ENCODE results near the gene CELF2. TPM values are rescaled to one million over a fixed set of nuclear protein-coding genes. Genes with fewer than 3 reads are reported as not detected.

The CELF2 gene
- total RNA-seq = 131 and 134 TPM in 2 replicates

DNA sequence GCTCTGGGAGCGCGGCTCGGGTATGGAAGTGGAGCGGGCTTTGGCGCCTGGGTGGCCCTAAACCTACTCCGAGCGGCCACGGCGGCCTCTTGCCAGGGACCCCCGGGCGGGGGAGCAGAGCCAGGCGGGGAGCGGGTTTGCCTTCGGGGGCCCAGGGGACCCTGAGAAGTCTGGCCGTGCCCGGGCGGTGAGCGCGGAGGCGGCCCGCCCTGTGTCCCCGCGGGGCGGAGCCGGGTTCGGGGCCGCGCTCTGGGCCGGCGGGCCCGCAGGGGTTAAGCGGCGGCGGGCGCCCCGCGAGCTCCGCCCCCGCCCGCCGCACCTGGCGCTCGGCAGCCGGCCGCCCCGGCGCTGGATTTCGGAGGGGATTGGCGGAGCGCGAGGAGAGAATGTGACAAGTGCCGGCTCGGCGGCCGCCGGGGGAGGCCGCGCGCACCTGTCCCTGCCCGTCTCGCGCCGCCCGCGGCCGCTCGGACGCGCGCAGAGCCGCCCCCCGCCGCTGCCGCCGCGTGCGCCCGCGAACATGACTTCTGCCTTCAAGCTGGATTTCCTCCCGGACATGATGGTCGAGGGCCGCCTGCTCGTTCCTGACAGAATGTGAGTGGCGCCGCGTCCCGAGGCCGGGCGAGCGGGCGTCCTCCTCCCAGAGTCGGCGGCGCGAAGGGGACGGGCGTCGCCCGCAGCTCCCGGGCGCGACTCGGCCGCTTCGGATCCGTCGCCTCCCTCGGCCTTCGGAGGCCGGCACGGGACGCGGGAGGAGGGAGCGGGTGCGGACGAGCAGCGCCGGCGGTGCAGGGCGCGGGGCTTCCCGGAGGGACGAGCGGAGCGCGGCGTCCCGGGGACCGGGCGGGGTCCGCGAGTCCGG lies at the start of gene CELF2:
CELF2 (plus strand) TSS at position 303 of the 862 bp plus-strand sequence; CDS start at position 521, 218 bp downstream.
- H3K27ac Mint-ChIP-seq = no peak within 1 kb of the TSS
- intact Hi-C loops (cut with micrococcal nuclease) = loop anchor here (5.0 kb wide), 2 partner anchors 150 to 254 kb away; no protein-coding TSS in a partner anchor
- peak; percentile 31 for DNase-seq (ENCODE audit: low spot score)
- H3K4me3 Mint-ChIP-seq (ENCODE audit: low read depth) = peak within 1 kb of the TSS; percentile 57
- peaks cover 7% of the 10 kb centered on the region for H3K4me1 Mint-ChIP-seq (ENCODE audit: low read depth)
- no peaks in the 10 kb centered on the region for H3K9me3 Mint-ChIP-seq
- no peaks in the 10 kb centered on the region for H3K36me3 Mint-ChIP-seq (ENCODE audit: low read depth)
- H3K27me3 Mint-ChIP-seq (ENCODE audit: low read depth) = peaks cover 82% of the 10 kb centered on the region

DNA sequence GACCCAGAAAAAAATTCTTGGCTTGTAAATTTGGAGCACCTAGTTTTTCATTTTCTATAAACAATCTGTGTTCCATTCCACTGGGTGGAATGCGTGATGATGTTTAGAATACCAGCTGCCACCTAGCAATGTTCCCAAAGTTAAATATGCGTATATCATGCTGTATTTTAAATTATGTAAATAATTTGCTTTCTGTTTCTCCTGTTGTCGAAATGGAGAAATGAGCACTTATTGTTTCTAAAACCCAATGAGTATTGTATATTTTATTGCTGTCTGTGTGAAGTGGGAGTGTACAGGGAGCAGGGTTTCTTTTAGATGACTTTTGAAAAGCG lies 49.4 kb upstream of the CELF2 start:
- H3K9me3 Mint-ChIP-seq = no peaks in the 10 kb centered on the region
- H3K27me3 Mint-ChIP-seq (ENCODE audit: low read depth) = peaks cover 16% of the 10 kb centered on the region
- no peak overlapping the region for H3K27ac Mint-ChIP-seq
- intact Hi-C loops (cut with micrococcal nuclease) = no loop called here
- no peaks in the 10 kb centered on the region for H3K36me3 Mint-ChIP-seq (ENCODE audit: low read depth)
- DNase-seq (ENCODE audit: low spot score) = no peak
- no peaks in the 10 kb centered on the region for H3K4me1 Mint-ChIP-seq (ENCODE audit: low read depth)
- no peak overlapping the region for H3K4me3 Mint-ChIP-seq (ENCODE audit: low read depth)

DNA sequence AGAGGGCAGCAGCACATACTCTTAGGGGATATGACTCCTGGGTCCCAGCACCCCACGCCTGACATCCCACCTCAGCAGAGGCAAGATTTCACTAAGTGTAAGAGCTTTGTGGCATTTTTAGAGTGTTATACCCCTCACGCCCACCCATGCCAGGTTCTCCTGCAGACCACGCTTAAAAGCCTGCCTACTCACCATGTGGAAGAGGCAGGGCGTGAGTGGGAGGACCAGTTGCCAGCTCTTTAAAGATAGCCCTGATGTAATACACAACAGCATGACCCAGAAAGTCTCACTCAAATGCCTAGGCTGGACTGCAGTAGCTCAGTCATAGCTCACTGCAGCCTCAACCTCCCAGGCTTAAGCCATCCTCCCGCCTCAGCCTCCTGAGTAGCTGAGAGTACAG lies 44.4 kb upstream of the CELF2 start:
- Mint-ChIP-seq H3K27me3 (ENCODE audit: low read depth) (peaks cover 31% of the 10 kb centered on the region), H3K36me3 (ENCODE audit: low read depth) (no peaks in the 10 kb centered on the region), H3K27ac (no peak overlapping the region), H3K4me3 (ENCODE audit: low read depth) (no peak overlapping the region), H3K4me1 (ENCODE audit: low read depth) (no peaks in the 10 kb centered on the region), H3K9me3 (no peaks in the 10 kb centered on the region)
- intact Hi-C loops (cut with micrococcal nuclease) = no loop called here
- no peak for DNase-seq (ENCODE audit: low spot score)

DNA sequence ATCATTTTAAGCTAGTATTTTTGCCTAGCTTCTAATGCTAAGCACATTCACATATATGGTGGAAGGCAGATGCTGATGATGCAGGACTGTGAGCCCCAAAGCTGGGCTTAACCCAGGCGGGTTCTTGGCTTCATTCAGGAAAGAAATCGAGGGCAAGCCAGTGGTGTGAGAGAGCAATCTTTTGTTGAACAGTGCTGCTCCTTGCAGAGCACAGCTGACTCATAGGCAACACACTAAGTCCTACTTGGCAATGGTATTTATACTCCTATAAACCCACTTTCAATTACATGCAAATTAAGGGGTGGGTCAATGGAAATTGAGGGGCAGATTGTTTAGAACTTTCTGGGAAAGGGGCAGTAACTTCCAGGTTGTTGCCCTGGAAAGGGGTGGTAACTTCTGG lies 42.0 kb upstream of the CELF2 start:
- Mint-ChIP-seq H3K27me3 (ENCODE audit: low read depth) (peaks cover 33% of the 10 kb centered on the region), H3K9me3 (no peaks in the 10 kb centered on the region)

DNA sequence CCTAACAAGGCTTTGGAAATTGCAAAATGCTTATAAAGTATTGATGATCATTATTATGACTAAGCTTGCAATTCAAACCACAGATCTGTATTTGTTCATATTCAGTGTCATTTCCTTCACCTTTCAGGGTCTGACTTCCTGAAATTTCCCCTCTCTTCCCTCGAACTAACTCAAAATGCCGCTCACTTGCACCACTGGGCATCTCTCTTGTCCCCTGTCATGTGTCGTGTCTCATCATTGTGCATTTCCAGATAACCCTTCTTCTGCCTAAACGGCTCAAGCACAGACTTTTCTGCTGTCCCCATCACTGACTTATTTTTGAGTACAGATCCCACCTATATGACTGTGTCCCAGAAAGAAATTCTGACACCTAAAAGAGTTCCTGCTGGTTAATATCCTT lies 41.0 kb upstream of the CELF2 start:
- Mint-ChIP-seq H3K9me3 (no peaks in the 10 kb centered on the region), H3K27me3 (ENCODE audit: low read depth) (peaks cover 32% of the 10 kb centered on the region), H3K4me1 (ENCODE audit: low read depth) (no peaks in the 10 kb centered on the region), H3K4me3 (ENCODE audit: low read depth) (no peak overlapping the region), H3K36me3 (ENCODE audit: low read depth) (no peaks in the 10 kb centered on the region), H3K27ac (no peak overlapping the region)
- intact Hi-C loops (cut with micrococcal nuclease) = no loop called here
- no peak for DNase-seq (ENCODE audit: low spot score)

More for the DNA sequence above, 42.0 kb upstream of the CELF2 start:
- no peaks in the 10 kb centered on the region for H3K4me1 Mint-ChIP-seq (ENCODE audit: low read depth)
- no peak overlapping the region for H3K4me3 Mint-ChIP-seq (ENCODE audit: low read depth)
- H3K36me3 Mint-ChIP-seq (ENCODE audit: low read depth) = no peaks in the 10 kb centered on the region
- DNase-seq (ENCODE audit: low spot score) = no peak
- intact Hi-C loops (cut with micrococcal nuclease) = no loop called here
- H3K27ac Mint-ChIP-seq = no peak overlapping the region

DNA sequence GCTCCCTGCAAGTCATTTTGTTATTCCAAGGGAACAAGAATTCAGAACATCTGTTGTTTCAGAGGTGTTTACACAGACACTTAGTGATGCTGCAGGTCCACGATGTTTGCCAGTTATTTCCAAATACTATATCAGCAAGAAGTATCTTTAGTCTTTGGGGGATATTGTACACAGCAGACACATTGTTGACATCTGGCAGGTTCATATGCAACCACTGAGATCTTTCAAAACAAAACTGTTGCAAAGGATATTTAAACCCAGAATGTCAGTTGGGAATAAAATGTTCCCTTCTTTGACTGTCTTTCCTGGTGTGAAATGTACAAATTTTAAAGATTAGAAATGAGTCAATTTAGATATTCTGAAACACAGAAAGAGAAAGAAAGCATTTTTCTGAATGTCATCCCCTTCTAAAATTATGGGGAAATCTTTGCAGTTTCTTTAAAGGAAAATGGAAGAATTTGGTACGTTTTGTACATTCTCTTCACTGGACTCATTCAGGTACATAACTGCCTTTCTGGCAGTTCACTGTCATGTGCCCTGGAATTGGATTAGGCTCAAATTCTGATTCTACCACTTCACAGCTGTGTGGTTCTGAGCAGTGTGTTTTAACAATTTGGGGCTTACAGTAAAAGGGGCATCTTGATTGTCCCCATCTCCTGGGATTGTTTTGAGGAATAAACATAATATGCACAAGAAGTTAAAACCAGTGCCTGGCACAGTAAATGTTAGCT lies 40.3 kb upstream of the CELF2 start:
- Mint-ChIP-seq H3K9me3 (no peaks in the 10 kb centered on the region), H3K27me3 (ENCODE audit: low read depth) (peaks cover 34% of the 10 kb centered on the region), H3K27ac (no peak overlapping the region), H3K4me3 (ENCODE audit: low read depth) (no peak overlapping the region), H3K4me1 (ENCODE audit: low read depth) (no peaks in the 10 kb centered on the region), H3K36me3 (ENCODE audit: low read depth) (no peaks in the 10 kb centered on the region)
- intact Hi-C loops (cut with micrococcal nuclease) = no loop called here
- no peak for DNase-seq (ENCODE audit: low spot score)

DNA sequence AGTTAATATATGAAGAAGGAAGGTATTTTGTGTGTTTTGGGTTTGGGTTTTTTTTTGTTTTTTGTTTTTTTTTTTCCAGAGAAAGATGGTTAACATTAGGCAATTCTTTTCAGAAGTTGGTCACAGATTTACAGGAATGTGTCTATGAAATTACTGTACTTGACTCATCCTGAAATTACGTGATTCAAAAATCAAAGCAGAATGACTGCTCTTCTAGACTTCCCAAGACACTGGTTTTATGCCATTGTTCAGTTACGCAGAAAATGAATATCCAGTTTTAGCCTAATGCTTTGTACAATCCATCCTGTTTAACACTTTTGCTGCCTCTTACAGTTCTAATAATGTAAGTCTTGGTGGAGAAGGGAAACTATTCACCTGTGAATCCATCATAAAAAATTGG lies 39.7 kb upstream of the CELF2 start:
- no peaks in the 10 kb centered on the region for H3K36me3 Mint-ChIP-seq (ENCODE audit: low read depth)
- H3K27ac Mint-ChIP-seq = no peak overlapping the region
- no peak for DNase-seq (ENCODE audit: low spot score)
- peaks cover 33% of the 10 kb centered on the region for H3K27me3 Mint-ChIP-seq (ENCODE audit: low read depth)
- intact Hi-C loops (cut with micrococcal nuclease) = no loop called here
- no peaks in the 10 kb centered on the region for H3K9me3 Mint-ChIP-seq
- H3K4me1 Mint-ChIP-seq (ENCODE audit: low read depth) = no peaks in the 10 kb centered on the region
- H3K4me3 Mint-ChIP-seq (ENCODE audit: low read depth) = no peak overlapping the region

DNA sequence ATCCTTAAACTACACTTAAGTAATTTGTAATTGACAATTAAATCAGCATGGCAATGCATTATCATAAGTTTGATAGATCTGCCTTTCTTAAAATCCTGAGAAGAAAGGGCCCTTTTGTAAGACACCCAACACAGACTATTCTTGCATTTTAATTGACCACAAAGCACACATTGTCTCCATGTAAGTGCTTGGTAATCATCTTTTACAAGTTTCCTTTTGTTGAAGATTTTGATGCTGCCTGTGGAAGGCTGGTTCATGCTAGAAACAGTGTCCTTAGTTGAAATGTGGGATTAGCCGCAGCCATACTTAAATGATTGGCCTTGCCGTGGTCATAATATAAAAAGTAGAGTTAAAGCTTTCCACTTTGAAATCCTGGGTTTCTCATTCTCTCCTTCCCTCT lies 32.3 kb upstream of the CELF2 start:
- Mint-ChIP-seq H3K9me3 (no peaks in the 10 kb centered on the region), H3K27ac (no peak overlapping the region), H3K36me3 (ENCODE audit: low read depth) (no peaks in the 10 kb centered on the region), H3K27me3 (ENCODE audit: low read depth) (peaks cover 29% of the 10 kb centered on the region), H3K4me1 (ENCODE audit: low read depth) (no peaks in the 10 kb centered on the region), H3K4me3 (ENCODE audit: low read depth) (no peak overlapping the region)
- intact Hi-C loops (cut with micrococcal nuclease) = no loop called here
- DNase-seq (ENCODE audit: low spot score) = no peak

DNA sequence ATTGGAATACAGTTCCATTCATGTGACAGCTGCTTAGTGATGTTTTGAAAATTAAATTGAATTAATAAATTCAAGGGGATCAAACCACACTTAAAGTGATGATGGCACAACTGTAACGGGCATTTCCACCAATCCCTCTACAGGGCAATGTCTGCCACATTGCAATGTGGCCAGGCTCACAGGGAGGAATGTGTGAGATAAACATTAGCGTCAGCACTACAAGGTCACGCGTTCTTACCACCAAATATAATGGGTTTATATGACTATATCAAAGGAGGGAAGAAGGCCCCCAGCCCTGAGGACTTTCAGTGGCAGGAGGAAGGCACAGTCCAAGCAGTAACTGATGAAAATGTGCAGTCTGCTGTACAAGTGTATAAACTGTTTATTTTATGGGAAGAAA lies 31.1 kb upstream of the CELF2 start:
- intact Hi-C loops (cut with micrococcal nuclease) = no loop called here
- Mint-ChIP-seq H3K9me3 (no peaks in the 10 kb centered on the region), H3K4me3 (ENCODE audit: low read depth) (no peak overlapping the region), H3K27me3 (ENCODE audit: low read depth) (peaks cover 34% of the 10 kb centered on the region), H3K4me1 (ENCODE audit: low read depth) (no peaks in the 10 kb centered on the region), H3K27ac (no peak overlapping the region), H3K36me3 (ENCODE audit: low read depth) (no peaks in the 10 kb centered on the region)
- no peak for DNase-seq (ENCODE audit: low spot score)

DNA sequence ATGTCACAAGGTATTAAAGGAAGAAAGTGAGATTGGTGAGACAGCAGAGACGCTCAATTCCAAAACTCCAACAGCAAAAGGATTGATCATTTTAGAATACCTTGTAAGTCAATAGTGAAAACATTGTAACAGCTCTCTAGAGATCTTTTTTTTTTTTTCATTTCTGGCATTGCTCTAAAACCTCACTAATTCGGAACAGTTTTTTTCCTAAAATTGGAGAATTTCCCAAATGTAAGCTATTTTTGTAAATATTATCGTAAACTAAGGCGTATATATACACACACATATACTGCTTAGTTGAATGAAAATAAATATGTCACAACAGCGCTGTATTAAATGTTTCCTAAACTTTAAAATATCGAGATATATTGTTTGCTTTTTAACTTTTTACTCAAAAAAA lies 30.6 kb upstream of the CELF2 start:
- no peak for DNase-seq (ENCODE audit: low spot score)
- Mint-ChIP-seq H3K4me3 (ENCODE audit: low read depth) (no peak overlapping the region), H3K27me3 (ENCODE audit: low read depth) (peaks cover 39% of the 10 kb centered on the region), H3K36me3 (ENCODE audit: low read depth) (no peaks in the 10 kb centered on the region), H3K9me3 (no peaks in the 10 kb centered on the region), H3K4me1 (ENCODE audit: low read depth) (no peaks in the 10 kb centered on the region), H3K27ac (no peak overlapping the region)
- intact Hi-C loops (cut with micrococcal nuclease) = no loop called here

DNA sequence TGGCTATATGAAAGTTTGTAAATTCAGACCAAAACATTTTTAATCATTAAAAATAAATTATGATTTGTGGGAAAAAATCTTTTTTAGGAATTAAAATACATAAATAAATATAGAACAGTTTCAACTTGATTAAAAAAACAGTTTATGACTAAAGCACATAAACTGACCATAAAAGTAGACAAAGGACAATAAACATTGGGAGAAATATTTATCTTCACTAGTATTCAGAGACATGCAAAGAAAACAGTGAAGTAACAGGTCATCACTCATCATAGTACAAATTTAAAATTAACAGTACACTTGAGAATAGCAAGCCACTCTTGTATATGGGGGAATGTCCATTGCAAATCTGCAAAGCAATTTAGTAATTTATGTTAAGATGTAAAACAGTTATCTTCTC lies 28.0 kb upstream of the CELF2 start:
- no peaks in the 10 kb centered on the region for H3K9me3 Mint-ChIP-seq
- intact Hi-C loops (cut with micrococcal nuclease) = no loop called here
- no peaks in the 10 kb centered on the region for H3K36me3 Mint-ChIP-seq (ENCODE audit: low read depth)
- no peaks in the 10 kb centered on the region for H3K4me1 Mint-ChIP-seq (ENCODE audit: low read depth)
- no peak overlapping the region for H3K27ac Mint-ChIP-seq
- no peak overlapping the region for H3K4me3 Mint-ChIP-seq (ENCODE audit: low read depth)
- DNase-seq (ENCODE audit: low spot score) = no peak
- H3K27me3 Mint-ChIP-seq (ENCODE audit: low read depth) = peaks cover 47% of the 10 kb centered on the region

DNA sequence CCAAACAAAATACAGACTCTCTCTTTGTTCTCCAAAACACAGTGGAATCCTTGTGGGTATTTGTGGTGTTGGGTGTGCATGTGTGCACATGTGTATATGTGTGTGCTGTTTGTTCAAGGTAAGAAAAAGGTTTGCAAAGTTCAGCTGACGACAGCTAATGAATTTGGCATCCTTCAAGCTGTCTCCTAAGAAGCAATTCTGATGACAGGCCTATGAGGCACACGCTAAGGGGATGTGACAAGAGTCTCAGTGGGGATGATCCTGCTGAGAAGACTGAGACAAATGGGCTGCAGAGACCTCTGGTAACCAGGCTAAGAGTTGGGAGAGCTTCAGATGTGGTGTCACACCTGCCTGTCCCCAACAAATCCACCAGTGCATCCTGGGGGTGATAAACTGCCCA lies 26.5 kb upstream of the CELF2 start:
- no peaks in the 10 kb centered on the region for H3K9me3 Mint-ChIP-seq
- no peaks in the 10 kb centered on the region for H3K36me3 Mint-ChIP-seq (ENCODE audit: low read depth)
- H3K27ac Mint-ChIP-seq = no peak overlapping the region
- H3K4me3 Mint-ChIP-seq (ENCODE audit: low read depth) = no peak overlapping the region
- intact Hi-C loops (cut with micrococcal nuclease) = no loop called here
- DNase-seq (ENCODE audit: low spot score) = no peak
- peaks cover 50% of the 10 kb centered on the region for H3K27me3 Mint-ChIP-seq (ENCODE audit: low read depth)
- H3K4me1 Mint-ChIP-seq (ENCODE audit: low read depth) = no peaks in the 10 kb centered on the region

DNA sequence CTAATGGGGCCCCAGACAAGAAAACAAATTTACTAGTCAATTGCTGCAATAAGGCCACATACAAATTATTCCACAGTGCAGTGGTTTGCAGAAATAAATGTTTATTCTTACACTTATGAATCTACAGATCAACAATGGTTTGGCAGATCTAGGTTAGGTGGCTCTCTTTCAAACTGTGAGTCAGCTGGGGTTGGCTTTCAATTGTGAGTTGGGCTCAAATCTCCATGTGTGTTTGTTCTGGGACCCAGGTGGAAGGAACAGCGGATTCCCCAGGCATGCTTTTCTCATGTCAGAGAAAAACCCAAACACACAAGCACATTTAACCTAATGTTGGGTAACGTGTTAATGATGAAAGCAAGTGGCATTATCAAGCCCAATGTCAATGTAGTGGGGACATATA lies 25.6 kb upstream of the CELF2 start:
- H3K27me3 Mint-ChIP-seq (ENCODE audit: low read depth) = peaks cover 50% of the 10 kb centered on the region
- H3K4me3 Mint-ChIP-seq (ENCODE audit: low read depth) = no peak overlapping the region
- no peaks in the 10 kb centered on the region for H3K4me1 Mint-ChIP-seq (ENCODE audit: low read depth)
- no peaks in the 10 kb centered on the region for H3K36me3 Mint-ChIP-seq (ENCODE audit: low read depth)
- no peak overlapping the region for H3K27ac Mint-ChIP-seq
- no peak for DNase-seq (ENCODE audit: low spot score)
- no peaks in the 10 kb centered on the region for H3K9me3 Mint-ChIP-seq
- intact Hi-C loops (cut with micrococcal nuclease) = no loop called here
